Smooth muscle cell (in vitro differentiated cells): ENCODE measurements around the gene PHAX. TPM values are rescaled to one million over a fixed set of nuclear protein-coding genes. Genes with fewer than 3 reads are reported as not detected.

ENCODE experiments used
- DNase-seq: peaks from one replicate; lab custom pipeline; 2025; ENCODE audit not compliant: unreplicated experiment; lab: John Stamatoyannopoulos, UW
- H2AFZ ChIP-seq: fragments of 200-600 bp; sonication (generic); 2 replicates; pipeline ENCODE4 v1.6.0; 2016; ENCODE audit warnings: antibody characterized with exemption, low read depth, mild to moderate bottlenecking
- H3F3A ChIP-seq: fragments of 200-600 bp; sonication (generic); 2 replicates; pipeline ENCODE4 v1.6.0; 2017; ENCODE audit warnings: antibody characterized with exemption, low read depth
- H3K27ac ChIP-seq: fragments of 200-600 bp; sonication (generic); 2 replicates; pipeline ENCODE4 v1.5.1; 2016; ENCODE audit warnings: low read depth, mild to moderate bottlenecking
- H3K27me3 ChIP-seq: fragments of 200-600 bp; sonication (generic); 2 replicates; pipeline ENCODE4 v1.6.1; 2016; ENCODE audit warnings: low read depth, mild to moderate bottlenecking
- H3K36me3 ChIP-seq: fragments of 200-600 bp; sonication (generic); 2 replicates; pipeline ENCODE4 v1.5.1; 2016; ENCODE audit warnings: low read depth
- H3K4me1 ChIP-seq: fragments of 200-600 bp; sonication (generic); 2 replicates; pipeline ENCODE4 v1.5.1; 2016; ENCODE audit warnings: low read depth
- H3K4me2 ChIP-seq: fragments of 200-600 bp; sonication (generic); 2 replicates; pipeline ENCODE4 v1.6.0; 2016; ENCODE audit warnings: mild to moderate bottlenecking
- H3K4me3 ChIP-seq: fragments of 200-600 bp; sonication (generic); 2 replicates; pipeline ENCODE4 v1.5.1; 2016; ENCODE audit warnings: mild to moderate bottlenecking
- H3K79me2 ChIP-seq: fragments of 200-600 bp; sonication (generic); 2 replicates; pipeline ENCODE4 v1.6.0; 2016; ENCODE audit warnings: low read depth, mild to moderate bottlenecking
- H3K9ac ChIP-seq: fragments of 200-600 bp; sonication (generic); 2 replicates; pipeline ENCODE4 v1.6.0; 2016; ENCODE audit warnings: low read depth
- H3K9me3 ChIP-seq: fragments of 200-600 bp; sonication (generic); replicated peaks from 2 replicates; pipeline ENCODE4 v1.5.1; 2016; ENCODE audit warnings: low read depth
- H4K20me1 ChIP-seq: fragments of 200-600 bp; sonication (generic); 2 replicates; pipeline ENCODE4 v1.6.0; 2016; ENCODE audit warnings: low read depth
- WGBS: methylation state at CpG from one replicate; pipeline ENCODE4 v1.1.7; 2016; ENCODE audit warnings: low lambda C conversion rate; 5-methylcytosine and 5-hydroxymethylcytosine counted together
- polyA plus RNA-seq: library from polyadenylated mRNA; unstranded; fragments of >200 nt; fragmentation: Nextera tagmentation; extraction: Ambion mirVana; gene quantifications from 2 replicates; pipeline ENCODE4 v1.2.1, GENCODE V29; 2016
- total RNA-seq: library from RNA; depleted of rRNA; stranded (reverse); fragments of >200 nt; gene quantifications from 2 replicates; pipeline ENCODE4 v1.2.3, GENCODE V29; 2014
- TF ChIP-seq, protein P1 (sequence below): fragments of 200-600 bp; sonication (generic); IDR thresholded peaks from 2 replicates; pipeline ENCODE4 v1.5.1; 2017; ENCODE audit warnings: borderline replicate concordance, mild to moderate bottlenecking, antibody characterized with exemption; ENCODE audit not compliant: insufficient read depth, poor library complexity, severe bottlenecking

Gene PHAX
- total and polyA plus RNA-seq, 2 experiments from 2014 or later: 34.4 to 45.4 TPM

DNA sequence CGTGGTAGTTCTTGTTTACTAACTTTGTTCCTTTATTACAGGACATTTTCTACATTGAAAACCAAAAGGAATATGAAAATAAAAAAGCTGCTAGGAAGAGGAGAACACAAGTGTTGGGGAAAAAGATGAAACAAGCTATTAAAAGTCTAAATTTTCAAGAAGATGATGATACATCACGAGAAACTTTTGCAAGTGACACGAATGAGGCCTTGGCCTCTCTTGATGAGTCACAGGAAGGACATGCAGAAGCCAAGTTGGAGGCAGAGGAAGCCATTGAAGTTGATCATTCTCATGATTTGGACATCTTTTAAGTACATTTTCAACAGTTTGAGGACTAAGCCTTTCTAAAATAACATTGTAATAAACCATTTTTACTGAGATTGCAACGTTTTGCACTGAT is 23.8 kb downstream of the PHAX start:
- no peak for DNase-seq
- H4K20me1 ChIP-seq: peaks cover 7% of the 10 kb centered on the region
- no peaks in the 10 kb centered on the region for H3K27me3 ChIP-seq
- peak overlapping the region; percentile 93 for H3K27ac ChIP-seq
- H3K4me1 ChIP-seq: peaks cover 3% of the 10 kb centered on the region
- H3K36me3 ChIP-seq: peaks cover 20% of the 10 kb centered on the region
- peaks cover 17% of the 10 kb centered on the region for H3F3A ChIP-seq
- 24% methylated on average over 4 of the region's 4 CpGs for WGBS
- TF ChIP-seq, protein P1, sequence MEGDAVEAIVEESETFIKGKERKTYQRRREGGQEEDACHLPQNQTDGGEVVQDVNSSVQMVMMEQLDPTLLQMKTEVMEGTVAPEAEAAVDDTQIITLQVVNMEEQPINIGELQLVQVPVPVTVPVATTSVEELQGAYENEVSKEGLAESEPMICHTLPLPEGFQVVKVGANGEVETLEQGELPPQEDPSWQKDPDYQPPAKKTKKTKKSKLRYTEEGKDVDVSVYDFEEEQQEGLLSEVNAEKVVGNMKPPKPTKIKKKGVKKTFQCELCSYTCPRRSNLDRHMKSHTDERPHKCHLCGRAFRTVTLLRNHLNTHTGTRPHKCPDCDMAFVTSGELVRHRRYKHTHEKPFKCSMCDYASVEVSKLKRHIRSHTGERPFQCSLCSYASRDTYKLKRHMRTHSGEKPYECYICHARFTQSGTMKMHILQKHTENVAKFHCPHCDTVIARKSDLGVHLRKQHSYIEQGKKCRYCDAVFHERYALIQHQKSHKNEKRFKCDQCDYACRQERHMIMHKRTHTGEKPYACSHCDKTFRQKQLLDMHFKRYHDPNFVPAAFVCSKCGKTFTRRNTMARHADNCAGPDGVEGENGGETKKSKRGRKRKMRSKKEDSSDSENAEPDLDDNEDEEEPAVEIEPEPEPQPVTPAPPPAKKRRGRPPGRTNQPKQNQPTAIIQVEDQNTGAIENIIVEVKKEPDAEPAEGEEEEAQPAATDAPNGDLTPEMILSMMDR: no peak
- H3K4me2 ChIP-seq: peak overlapping the region; percentile 69
- peak overlapping the region; percentile 42 for H3K9ac ChIP-seq
- H2AFZ ChIP-seq: no peak overlapping the region
- H3K79me2 ChIP-seq: no peaks in the 10 kb centered on the region
- no peaks in the 10 kb centered on the region for H3K9me3 ChIP-seq
- H3K4me3 ChIP-seq: no peak overlapping the region

GRCh38 chr5:126628102-126628501 is 27.4 kb downstream of the PHAX start:
- no peak overlapping the region for H3K27ac ChIP-seq
- peaks cover 3% of the 10 kb centered on the region for H3K4me1 ChIP-seq
- H3K9me3 ChIP-seq: no peaks in the 10 kb centered on the region
- WGBS: 93% methylated on average over 11 of the region's 11 CpGs
- peaks cover 12% of the 10 kb centered on the region for H3K36me3 ChIP-seq
- H2AFZ ChIP-seq: no peak overlapping the region
- no peaks in the 10 kb centered on the region for H3K27me3 ChIP-seq
- no peaks in the 10 kb centered on the region for H3K79me2 ChIP-seq
- no peak overlapping the region for H3K4me2 ChIP-seq
- TF ChIP-seq, protein P1: no peak
- DNase-seq: no peak
- peaks cover 14% of the 10 kb centered on the region for H3F3A ChIP-seq
- no peak overlapping the region for H3K9ac ChIP-seq
- no peaks in the 10 kb centered on the region for H4K20me1 ChIP-seq
- H3K4me3 ChIP-seq: no peak overlapping the region

DNA sequence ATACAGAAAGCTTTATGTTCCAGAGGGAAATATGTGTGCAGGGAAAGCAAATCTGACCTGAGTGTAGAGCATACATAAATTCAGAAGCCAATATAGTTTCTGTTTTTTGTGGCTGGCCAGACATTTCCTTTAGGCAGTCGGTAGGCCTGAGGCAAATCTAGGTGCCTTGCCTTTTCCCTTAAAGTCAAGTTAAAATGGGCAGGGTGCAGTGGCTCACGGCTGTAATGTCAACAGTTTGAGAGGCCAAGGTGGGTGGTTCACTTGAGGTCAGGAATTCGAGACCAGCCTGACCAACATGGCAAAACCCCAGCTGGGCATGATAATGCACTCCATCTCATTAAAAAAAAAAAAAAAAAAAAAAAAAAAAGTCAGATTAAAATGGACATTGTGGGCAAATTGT is 31.2 kb downstream of the PHAX start:
- Histone ChIP-seq H3K36me3 (no peaks in the 10 kb centered on the region), H3K4me2 (no peak overlapping the region), H3K4me3 (no peak overlapping the region), H3K79me2 (no peaks in the 10 kb centered on the region), H3F3A (no peaks in the 10 kb centered on the region), H3K4me1 (no peaks in the 10 kb centered on the region), H3K27me3 (no peaks in the 10 kb centered on the region), H3K9me3 (no peaks in the 10 kb centered on the region), H3K9ac (no peak overlapping the region), H3K27ac (no peak overlapping the region), H4K20me1 (no peaks in the 10 kb centered on the region), H2AFZ (no peak overlapping the region)
- TF ChIP-seq, protein P1: no peak
- no peak for DNase-seq
- 82% methylated on average over 3 of the region's 3 CpGs for WGBS

DNA sequence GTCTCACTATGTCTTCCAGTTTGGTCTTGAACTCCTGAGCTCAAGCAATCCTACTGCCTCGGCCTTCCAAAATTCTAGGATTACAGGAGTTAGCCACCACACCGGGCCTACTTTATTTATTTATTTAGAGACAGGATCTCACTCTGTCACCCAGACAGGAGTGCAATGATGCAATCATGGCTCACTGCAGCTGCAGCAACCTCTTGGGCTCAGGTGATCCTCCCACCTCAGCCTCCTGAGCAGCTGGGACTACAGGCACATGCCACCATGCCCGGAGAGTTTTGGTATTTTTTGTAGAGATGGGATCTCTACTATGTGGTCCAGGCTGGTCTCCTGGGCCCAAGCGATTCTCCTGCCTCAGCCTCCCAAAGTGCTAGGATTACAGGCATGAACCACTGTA is 32.8 kb downstream of the PHAX start:
- TF ChIP-seq, protein P1: no peak
- WGBS: 99% methylated on average over 4 of the region's 4 CpGs

More for the DNA sequence above, 32.8 kb downstream of the PHAX start:
- H3K79me2 ChIP-seq: no peaks in the 10 kb centered on the region
- no peaks in the 10 kb centered on the region for H3K36me3 ChIP-seq
- no peak overlapping the region for H3K4me2 ChIP-seq
- no peaks in the 10 kb centered on the region for H3F3A ChIP-seq
- no peak overlapping the region for H3K4me3 ChIP-seq
- no peak overlapping the region for H3K9ac ChIP-seq
- no peak for DNase-seq
- H3K9me3 ChIP-seq: no peaks in the 10 kb centered on the region
- no peaks in the 10 kb centered on the region for H3K4me1 ChIP-seq
- H2AFZ ChIP-seq: no peak overlapping the region
- no peak overlapping the region for H3K27ac ChIP-seq
- H3K27me3 ChIP-seq: no peaks in the 10 kb centered on the region
- H4K20me1 ChIP-seq: no peaks in the 10 kb centered on the region
